Mesothelial cell of epicardium (in vitro differentiated cells): Measurements from ENCODE around the gene AMZ2. TPM values are rescaled to one million over a fixed set of nuclear protein-coding genes. Genes with fewer than 3 reads are reported as not detected.
A peak's percentile ranks its signal among the peaks of the same experiment; 100 is the strongest.
"Not testable (repeated sequence)": the region's sequence is repeated elsewhere in the genome, so short reads cannot be mapped to it uniquely, and the experiment has no call there.

Experiments used
- DNase-seq, 2 experiments: peaks; one replicate each; pipeline ENCODE4 v3.0.0; 2021; ENCODE audit warnings: low spot score in 2 of 2; ENCODE audit not compliant: unreplicated experiment in 2 of 2
- H3K27ac Mint-ChIP-seq: 2 replicates; pipeline ENCODE4 v1.8.0; 2021; ENCODE audit warnings: mixed read lengths
- H3K27me3 Mint-ChIP-seq: 2 replicates; pipeline ENCODE4 v1.8.0; 2021; ENCODE audit warnings: low read depth, mixed read lengths
- H3K36me3 Mint-ChIP-seq: 2 replicates; pipeline ENCODE4 v1.8.0; 2021; ENCODE audit warnings: mixed read lengths
- H3K4me1 Mint-ChIP-seq: 2 replicates; pipeline ENCODE4 v1.8.0; 2021; ENCODE audit warnings: mixed read lengths
- H3K4me3 Mint-ChIP-seq: 2 replicates; pipeline ENCODE4 v1.8.0; 2021; ENCODE audit warnings: mild to moderate bottlenecking, moderate library complexity, mixed read lengths
- H3K9me3 Mint-ChIP-seq: 2 replicates; pipeline ENCODE4 v1.8.0; 2021; ENCODE audit warnings: mixed read lengths
- CTCF ChIP-seq: fragments of 200-600 bp; sonication (generic); IDR thresholded peaks from one replicate; pipeline ENCODE4 v1.5.0; 2021; ENCODE audit warnings: antibody characterized with exemption; ENCODE audit not compliant: unreplicated experiment
- total RNA-seq: library from RNA; stranded (reverse); gene quantifications from 3 replicates; pipeline ENCODE4 v1.2.1, GENCODE V29; 2021

AMZ2 gene
- total RNA-seq, 1 donor from 2014 or later = 63.2 TPM

- Mint-ChIP-seq H3K9me3 (no peaks in the 10 kb centered on the region), H3K4me3 (no peak overlapping the region), H3K4me1 (peaks cover 13% of the 10 kb centered on the region), H3K27me3 (no peaks in the 10 kb centered on the region), H3K27ac (no peak overlapping the region), H3K36me3 (peaks cover 16% of the 10 kb centered on the region)
- no peak for DNase-seq
- no peak for TF ChIP-seq CTCF
These were observed 37.1 kb upstream of the AMZ2 start for GRCh38 chr17:68210570-68211315.

- DNase-seq = not testable (repeated sequence)
These were observed 34.1 kb upstream of the AMZ2 start for GRCh38 chr17:68213428-68214411.

GRCh38 chr17:68215453-68215852, 32.4 kb upstream of the AMZ2 start:
- H3K36me3 Mint-ChIP-seq, H3K27ac Mint-ChIP-seq, H3K4me3 Mint-ChIP-seq, H3K4me1 Mint-ChIP-seq, H3K27me3 Mint-ChIP-seq, H3K9me3 Mint-ChIP-seq: not testable (repeated sequence)
- peak in 1 of 2 experiments; percentile 3 for DNase-seq

More at GRCh38 chr17:68213428-68214411, 34.1 kb upstream of the AMZ2 start:
- H3K36me3 Mint-ChIP-seq = peaks cover 14% of the 10 kb centered on the region
- H3K27ac Mint-ChIP-seq, H3K27me3 Mint-ChIP-seq, H3K9me3 Mint-ChIP-seq, H3K4me1 Mint-ChIP-seq, H3K4me3 Mint-ChIP-seq: not testable (repeated sequence)

GRCh38 chr17:68219429-68219828, 28.4 kb upstream of the AMZ2 start:
- DNase-seq = peak in 1 of 2 experiments; percentile 0
- peaks cover 13% of the 10 kb centered on the region for H3K36me3 Mint-ChIP-seq
- not testable (repeated sequence) for H3K4me3 Mint-ChIP-seq, H3K27me3 Mint-ChIP-seq, H3K4me1 Mint-ChIP-seq, H3K9me3 Mint-ChIP-seq, H3K27ac Mint-ChIP-seq

GRCh38 chr17:68220186-68220585, 27.7 kb upstream of the AMZ2 start:
- not testable (repeated sequence) for H3K9me3 Mint-ChIP-seq, H3K4me1 Mint-ChIP-seq, DNase-seq, H3K27me3 Mint-ChIP-seq, H3K4me3 Mint-ChIP-seq, H3K27ac Mint-ChIP-seq
- peaks cover 13% of the 10 kb centered on the region for H3K36me3 Mint-ChIP-seq

GRCh38 chr17:68220786-68221185, 27.1 kb upstream of the AMZ2 start:
- H3K36me3 Mint-ChIP-seq = peaks cover 13% of the 10 kb centered on the region
- H3K4me3 Mint-ChIP-seq, H3K9me3 Mint-ChIP-seq, H3K27ac Mint-ChIP-seq, DNase-seq, H3K27me3 Mint-ChIP-seq, H3K4me1 Mint-ChIP-seq: not testable (repeated sequence)

- Mint-ChIP-seq H3K27ac (no peak overlapping the region), H3K27me3 (no peaks in the 10 kb centered on the region), H3K9me3 (no peaks in the 10 kb centered on the region), H3K4me3 (no peak overlapping the region), H3K4me1 (peaks cover 5% of the 10 kb centered on the region), H3K36me3 (peaks cover 13% of the 10 kb centered on the region)
- DNase-seq = no peak
- no peak for TF ChIP-seq CTCF
These were observed 26.1 kb upstream of the AMZ2 start for GRCh38 chr17:68221786-68222185.

GRCh38 chr17:68222606-68223005, 25.2 kb upstream of the AMZ2 start:
- H3K4me3 Mint-ChIP-seq = no peak overlapping the region
- H3K9me3 Mint-ChIP-seq = no peaks in the 10 kb centered on the region
- H3K27me3 Mint-ChIP-seq = no peaks in the 10 kb centered on the region
- peaks cover 16% of the 10 kb centered on the region for H3K36me3 Mint-ChIP-seq
- DNase-seq = no peak
- TF ChIP-seq CTCF = no peak
- H3K4me1 Mint-ChIP-seq = peaks cover 5% of the 10 kb centered on the region
- H3K27ac Mint-ChIP-seq = no peak overlapping the region

GRCh38 chr17:68225055-68225454, 22.8 kb upstream of the AMZ2 start:
- Mint-ChIP-seq H3K4me1 (peaks cover 17% of the 10 kb centered on the region), H3K36me3 (peaks cover 15% of the 10 kb centered on the region)
- not testable (repeated sequence) for H3K4me3 Mint-ChIP-seq, H3K27ac Mint-ChIP-seq, H3K27me3 Mint-ChIP-seq, DNase-seq, H3K9me3 Mint-ChIP-seq

- H3K27me3 Mint-ChIP-seq, H3K27ac Mint-ChIP-seq, DNase-seq, H3K36me3 Mint-ChIP-seq, H3K4me3 Mint-ChIP-seq, H3K9me3 Mint-ChIP-seq: not testable (repeated sequence)
- H3K4me1 Mint-ChIP-seq = peaks cover 12% of the 10 kb centered on the region
These were observed 19.7 kb upstream of the AMZ2 start for GRCh38 chr17:68228039-68228680.
